ENCODE measurements around the gene WSCD2. TPM values are rescaled to one million over a fixed set of nuclear protein-coding genes. Genes with fewer than 3 reads are reported as not detected.

WSCD2 gene
- total RNA-seq, 2 donors from 2014 or later, result not detected

GRCh38 chr12:108287227-108287626 is 158.1 kb downstream of the WSCD2 start:
- Mint-ChIP-seq H3K27ac (no peak overlapping the region), H3K27me3 (ENCODE audit: low read depth) (no peaks in the 10 kb centered on the region), H3K4me1 (ENCODE audit: low read depth) (no peaks in the 10 kb centered on the region), H3K4me3 (no peak overlapping the region), H3K36me3 (ENCODE audit: insufficient read depth in 2 of 2) (no peaks in the 10 kb centered on the region), H3K9me3 (peaks cover 0 to 2% of the 10 kb centered on the region in 2 donors)
- DNase-seq (no peak), ATAC-seq (replicated peaks in 1 of 2) (no peak)

GRCh38 chr12:108289350-108290161 is 160.5 kb downstream of the WSCD2 start:
- no peak overlapping the region for H3K27ac Mint-ChIP-seq
- no peak overlapping the region for H3K4me3 Mint-ChIP-seq
- H3K4me1 Mint-ChIP-seq (ENCODE audit: low read depth), result no peaks in the 10 kb centered on the region
- no peaks in the 10 kb centered on the region for H3K27me3 Mint-ChIP-seq (ENCODE audit: low read depth)
- peaks cover 0 to 2% of the 10 kb centered on the region in 2 donors for H3K9me3 Mint-ChIP-seq
- no peaks in the 10 kb centered on the region for H3K36me3 Mint-ChIP-seq (ENCODE audit: insufficient read depth in 2 of 2)
- DNase-seq (no peak), ATAC-seq (replicated peaks in 1 of 2) (no peak)

DNA sequence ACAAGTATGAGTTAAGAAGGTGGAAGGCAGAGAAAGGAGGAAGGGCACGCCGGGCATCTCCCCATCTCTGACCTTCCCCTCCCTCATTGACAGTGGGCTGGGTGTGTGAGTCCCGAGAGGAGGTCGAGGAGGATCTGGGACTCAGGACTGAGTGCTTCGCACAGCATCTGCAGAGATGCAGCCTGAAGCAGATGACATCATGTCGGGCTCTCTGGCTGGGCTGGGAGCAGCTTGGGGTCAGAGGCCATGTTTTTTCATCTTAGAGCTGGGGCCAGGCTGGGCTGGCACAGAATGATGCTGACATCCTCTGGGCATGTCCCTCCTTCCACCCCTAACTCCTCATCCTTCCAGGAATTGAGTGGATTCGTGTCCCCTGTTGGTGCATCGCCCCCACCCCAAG is 166.6 kb downstream of the WSCD2 start:
- no peak for DNase-seq
- H3K27me3 Mint-ChIP-seq (ENCODE audit: low read depth), result no peaks in the 10 kb centered on the region
- H3K9me3 Mint-ChIP-seq, result no peaks in the 10 kb centered on the region

GRCh38 chr12:108296945-108297344 is 167.9 kb downstream of the WSCD2 start:
- Mint-ChIP-seq H3K36me3 (ENCODE audit: insufficient read depth in 2 of 2) (no peaks in the 10 kb centered on the region), H3K9me3 (no peaks in the 10 kb centered on the region), H3K4me1 (ENCODE audit: low read depth) (peaks cover 6% of the 10 kb centered on the region), H3K27me3 (ENCODE audit: low read depth) (no peaks in the 10 kb centered on the region), H3K27ac (no peak overlapping the region), H3K4me3 (no peak overlapping the region)
- DNase-seq, result no peak
- no peak for ATAC-seq (replicated peaks in 1 of 2)

More for the DNA sequence above, 166.6 kb downstream of the WSCD2 start:
- ATAC-seq (replicated peaks in 1 of 2), result no peak
- no peaks in the 10 kb centered on the region for H3K36me3 Mint-ChIP-seq (ENCODE audit: insufficient read depth in 2 of 2)
- H3K4me1 Mint-ChIP-seq (ENCODE audit: low read depth), result peaks cover 6% of the 10 kb centered on the region
- H3K4me3 Mint-ChIP-seq, result no peak overlapping the region
- no peak overlapping the region for H3K27ac Mint-ChIP-seq

DNA sequence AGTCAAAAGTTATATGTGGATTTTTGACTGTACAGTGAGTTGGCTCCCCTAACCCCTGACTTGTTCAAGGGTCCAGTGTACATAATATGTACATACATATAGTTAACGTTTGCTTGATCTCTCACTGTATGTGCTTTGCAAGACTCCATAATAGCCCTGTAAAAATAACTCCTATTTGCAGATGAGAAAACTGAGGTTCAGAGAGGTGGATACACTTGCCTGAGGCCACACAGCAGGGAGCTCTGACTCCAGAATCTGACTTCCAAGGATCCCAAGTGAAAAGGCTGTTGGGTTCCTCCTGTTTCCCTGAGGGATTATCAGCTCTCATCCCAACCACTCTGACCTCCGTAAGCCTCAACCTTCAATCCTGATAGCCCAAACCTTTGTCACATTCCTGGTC is 168.3 kb downstream of the WSCD2 start:
- H3K4me1 Mint-ChIP-seq (ENCODE audit: low read depth), result peaks cover 6% of the 10 kb centered on the region
- no peak overlapping the region for H3K4me3 Mint-ChIP-seq
- no peak for DNase-seq
- no peak for ATAC-seq (replicated peaks in 1 of 2)
- no peaks in the 10 kb centered on the region for H3K36me3 Mint-ChIP-seq (ENCODE audit: insufficient read depth in 2 of 2)
- H3K27me3 Mint-ChIP-seq (ENCODE audit: low read depth), result no peaks in the 10 kb centered on the region
- H3K9me3 Mint-ChIP-seq, result no peaks in the 10 kb centered on the region
- no peak overlapping the region for H3K27ac Mint-ChIP-seq

- peak overlapping the region; percentile 55 for H3K27ac Mint-ChIP-seq
- peak; percentile 64 to 89 for ATAC-seq (replicated peaks in 1 of 2)
- H3K9me3 Mint-ChIP-seq, result no peaks in the 10 kb centered on the region
These were observed 169.0 kb downstream of the WSCD2 start for GRCh38 chr12:108297895-108298760.

DNA sequence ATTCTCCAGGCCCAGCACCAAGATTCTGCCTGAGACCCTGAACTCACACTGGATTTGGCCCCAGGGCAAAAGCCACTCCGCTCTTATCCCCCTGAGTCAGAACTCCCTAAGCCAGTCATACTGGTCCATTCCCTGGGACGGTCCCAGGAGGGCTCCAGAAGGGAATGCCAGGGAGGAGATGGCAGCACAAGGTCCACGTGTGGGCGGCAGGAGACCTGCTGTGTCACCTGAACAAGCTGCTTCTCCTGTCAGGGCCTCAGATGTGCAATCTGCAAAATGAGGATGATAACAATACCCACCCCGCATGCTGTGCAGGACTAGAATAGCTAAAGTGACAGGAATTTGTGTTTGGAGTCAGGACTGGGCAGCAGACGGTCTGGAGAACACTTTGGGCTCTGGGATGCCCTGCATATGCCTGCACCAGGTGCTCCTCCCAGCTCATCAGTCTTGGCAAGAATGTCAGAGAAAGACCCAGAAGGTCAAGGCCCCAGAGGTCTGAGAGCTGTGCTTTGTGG is 169.7 kb downstream of the WSCD2 start:
- H3K27ac Mint-ChIP-seq, result no peak overlapping the region
- peaks cover 6% of the 10 kb centered on the region for H3K4me1 Mint-ChIP-seq (ENCODE audit: low read depth)
- no peaks in the 10 kb centered on the region for H3K36me3 Mint-ChIP-seq (ENCODE audit: insufficient read depth in 2 of 2)
- H3K9me3 Mint-ChIP-seq, result no peaks in the 10 kb centered on the region
- H3K27me3 Mint-ChIP-seq (ENCODE audit: low read depth), result no peaks in the 10 kb centered on the region
- DNase-seq, result no peak
- H3K4me3 Mint-ChIP-seq, result no peak overlapping the region
- no peak for ATAC-seq (replicated peaks in 1 of 2)

More at GRCh38 chr12:108297895-108298760, 169.0 kb downstream of the WSCD2 start:
- Mint-ChIP-seq H3K4me3 (peak overlapping the region in 1 of 2 donors; percentile 22), H3K36me3 (ENCODE audit: insufficient read depth in 2 of 2) (no peaks in the 10 kb centered on the region), H3K27me3 (ENCODE audit: low read depth) (no peaks in the 10 kb centered on the region), H3K4me1 (ENCODE audit: low read depth) (peaks cover 6% of the 10 kb centered on the region)
- peak in 1 of 2 donors; percentile 8 for DNase-seq

DNA sequence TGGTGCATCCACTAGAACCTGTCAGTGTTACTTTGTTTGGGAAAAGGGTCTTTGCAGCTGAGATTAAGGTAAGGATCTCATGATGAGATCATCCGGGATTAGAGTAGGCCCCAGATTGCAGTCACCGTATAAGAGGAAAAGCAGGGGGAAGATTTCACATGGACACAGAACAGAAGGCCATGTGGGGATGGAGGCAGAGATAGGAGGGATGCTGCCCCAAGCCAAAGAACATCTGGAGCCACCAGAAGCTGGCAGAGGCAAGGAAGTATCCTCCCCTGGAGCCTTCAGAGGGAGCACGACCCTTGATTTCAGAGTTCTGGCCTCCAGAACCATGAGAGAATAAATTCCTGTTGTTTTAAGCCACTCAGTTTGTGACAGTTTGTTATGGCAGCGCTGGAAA is 170.4 kb downstream of the WSCD2 start:
- H3K4me3 Mint-ChIP-seq, result no peak overlapping the region
- no peaks in the 10 kb centered on the region for H3K36me3 Mint-ChIP-seq (ENCODE audit: insufficient read depth in 2 of 2)
- DNase-seq (no peak), ATAC-seq (replicated peaks in 1 of 2) (no peak)
- H3K9me3 Mint-ChIP-seq, result no peaks in the 10 kb centered on the region
- H3K4me1 Mint-ChIP-seq (ENCODE audit: low read depth), result peaks cover 6% of the 10 kb centered on the region
- H3K27me3 Mint-ChIP-seq (ENCODE audit: low read depth), result no peaks in the 10 kb centered on the region
- no peak overlapping the region for H3K27ac Mint-ChIP-seq

Other genes with a start within 250 kb of the WSCD2 start
- not detected for gene CMKLR1, start 210.0 kb downstream of the WSCD2 start, total RNA-seq

Measured in activated T-cell treated with anti-CD3 and anti-CD28 coated beads, Interleukin-2, amount 50 U/mL, for 72 hours (primary cell).